Osteoblast (primary cell): ENCODE data around the gene GLB1L2. TPM values are rescaled to one million over a fixed set of nuclear protein-coding genes. Genes with fewer than 3 reads are reported as not detected.
A peak's percentile ranks its signal among the peaks of the same experiment; 100 is the strongest.

Experiments
- DNase-seq: peaks from one replicate; pipeline ENCODE4 v3.0.0; 2011; ENCODE audit warnings: low spot score, mixed read lengths; ENCODE audit not compliant: insufficient read length; ENCODE audit errors: missing footprints
- H2AFZ ChIP-seq: 2 replicates; pipeline ENCODE4 v1.6.0; 2011; ENCODE audit warnings: mild to moderate bottlenecking, low read length
- H3K27ac ChIP-seq: 2 replicates; pipeline ENCODE4 v1.5.1; 2011; ENCODE audit warnings: mild to moderate bottlenecking, low read depth, low read length, moderate library complexity
- H3K27me3 ChIP-seq: 2 replicates; pipeline ENCODE4 v1.6.0; 2012; ENCODE audit warnings: mild to moderate bottlenecking, control low read depth, inconsistent platforms, low read length, moderate library complexity; ENCODE audit not compliant: insufficient read depth
- H3K36me3 ChIP-seq: 2 replicates; pipeline ENCODE4 v1.5.1; 2011; ENCODE audit warnings: mild to moderate bottlenecking, low read length, control low read depth, moderate library complexity; ENCODE audit not compliant: insufficient read depth
- H3K4me1 ChIP-seq: 2 replicates; pipeline ENCODE4 v1.5.1; 2011; ENCODE audit warnings: mild to moderate bottlenecking, low read length, control low read depth, moderate library complexity; ENCODE audit not compliant: insufficient read depth
- H3K4me2 ChIP-seq: 2 replicates; pipeline ENCODE4 v1.6.0; 2011; ENCODE audit warnings: mild to moderate bottlenecking, low read length; ENCODE audit not compliant: insufficient read depth
- H3K4me3 ChIP-seq: fragments of 200-600 bp; sonication (generic); 3 replicates; pipeline ENCODE4 v1.5.1; 2012; ENCODE audit warnings: mild to moderate bottlenecking, low read length, inconsistent platforms; ENCODE audit not compliant: insufficient read depth
- H3K79me2 ChIP-seq: 2 replicates; pipeline ENCODE4 v1.6.0; 2012; ENCODE audit warnings: mild to moderate bottlenecking, low read length, control low read depth, inconsistent platforms; ENCODE audit not compliant: insufficient read depth
- H3K9me3 ChIP-seq: 2 replicates; pipeline ENCODE4 v1.5.1; 2011; ENCODE audit warnings: low read depth, low read length, control low read depth
- H4K20me1 ChIP-seq: 2 replicates; pipeline ENCODE4 v1.6.0; 2012; ENCODE audit warnings: mild to moderate bottlenecking, low read length, control low read depth; ENCODE audit not compliant: insufficient read depth
- CTCF ChIP-seq: IDR thresholded peaks from 2 replicates; pipeline ENCODE4 v1.5.1; 2011; ENCODE audit warnings: mild to moderate bottlenecking, low read depth, low read length, moderate library complexity; ENCODE audit errors: extremely low read depth
- total RNA-seq: library from RNA; depleted of rRNA; stranded (reverse); fragments of >200 nt; gene quantifications from 2 replicates; pipeline ENCODE4 v1.2.3, GENCODE V29; 2012

GLB1L2 gene
- total RNA-seq, 1 donor, result 0.36 TPM

DNA sequence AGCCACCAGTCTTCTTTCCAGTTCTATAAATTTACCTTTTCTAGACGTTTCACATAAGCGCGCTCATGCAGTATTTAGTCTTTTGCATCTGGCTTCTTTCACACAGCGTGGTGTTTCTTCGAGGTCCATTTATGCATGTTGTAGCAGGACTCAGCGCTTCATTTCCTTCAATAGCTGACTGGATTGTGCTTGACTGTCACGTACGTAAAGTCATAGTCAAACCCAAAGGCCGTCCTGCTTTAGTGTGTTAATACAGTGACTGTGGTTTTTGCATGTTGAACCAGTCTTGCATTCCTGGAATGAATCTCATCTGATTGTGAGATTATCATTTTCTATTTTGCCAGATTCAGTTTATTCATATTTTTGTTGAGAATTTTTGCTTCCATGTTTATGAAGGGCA lies 37.1 kb upstream of the GLB1L2 start:
- no peaks in the 10 kb centered on the region for H3K27me3 ChIP-seq
- no peak for DNase-seq
- no peak overlapping the region for H2AFZ ChIP-seq
- H3K79me2 ChIP-seq, result no peaks in the 10 kb centered on the region
- H3K36me3 ChIP-seq, result no peaks in the 10 kb centered on the region
- H3K4me2 ChIP-seq, result no peak overlapping the region
- TF ChIP-seq CTCF, result no peak
- H3K9me3 ChIP-seq, result no peaks in the 10 kb centered on the region
- H4K20me1 ChIP-seq, result no peaks in the 10 kb centered on the region
- no peaks in the 10 kb centered on the region for H3K4me1 ChIP-seq
- H3K4me3 ChIP-seq, result no peak overlapping the region
- no peak overlapping the region for H3K27ac ChIP-seq

DNA sequence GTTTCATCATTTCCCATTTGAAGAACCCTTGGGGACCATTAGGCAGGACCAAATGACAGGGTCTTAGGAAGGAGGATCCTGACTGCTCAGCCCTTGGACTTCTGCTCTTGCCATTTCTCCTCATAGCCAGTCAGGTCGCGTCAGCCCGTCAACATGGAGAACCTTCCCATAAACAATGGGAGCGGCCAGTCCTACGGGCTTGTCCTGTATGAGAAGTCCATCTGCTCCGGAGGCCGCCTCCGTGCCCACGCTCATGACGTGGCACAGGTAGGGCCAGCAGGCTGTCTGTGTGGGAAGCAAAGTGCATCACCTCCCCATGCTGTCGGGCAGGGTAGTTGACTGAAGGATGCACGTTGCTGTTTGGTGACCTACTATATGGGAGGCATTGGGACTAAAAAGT lies 19.6 kb upstream of the GLB1L2 start:
- no peak for TF ChIP-seq CTCF
- Histone ChIP-seq H3K27ac (no peak overlapping the region), H3K27me3 (no peaks in the 10 kb centered on the region), H3K79me2 (no peaks in the 10 kb centered on the region), H4K20me1 (no peaks in the 10 kb centered on the region), H3K36me3 (no peaks in the 10 kb centered on the region), H3K4me2 (no peak overlapping the region), H2AFZ (no peak overlapping the region), H3K4me3 (no peak overlapping the region), H3K9me3 (peaks cover 3% of the 10 kb centered on the region), H3K4me1 (no peaks in the 10 kb centered on the region)
- peak; percentile 72 for DNase-seq

DNA sequence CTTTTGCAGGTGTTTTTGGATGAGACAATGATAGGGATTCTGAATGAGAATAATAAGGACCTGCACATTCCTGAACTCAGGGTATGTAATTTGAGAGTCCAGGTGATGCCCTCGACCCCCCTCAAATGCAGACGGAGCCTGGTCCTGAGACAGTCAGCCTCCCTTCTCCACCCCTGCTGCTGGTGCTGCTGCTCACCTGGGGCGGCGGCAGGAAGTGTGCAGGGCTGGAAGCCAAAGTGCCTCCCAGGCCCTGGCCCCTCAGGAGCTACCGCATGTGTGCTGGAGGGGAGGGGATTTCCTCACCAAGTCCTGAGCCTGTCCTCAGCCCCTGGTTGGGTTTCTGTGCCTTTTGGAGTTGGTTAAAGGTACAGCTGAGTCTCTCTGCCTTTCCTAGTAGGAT lies 19.0 kb upstream of the GLB1L2 start:
- H3K79me2 ChIP-seq, result no peaks in the 10 kb centered on the region
- H4K20me1 ChIP-seq, result no peaks in the 10 kb centered on the region
- no peak for DNase-seq
- H3K27me3 ChIP-seq, result no peaks in the 10 kb centered on the region
- no peak overlapping the region for H2AFZ ChIP-seq
- H3K36me3 ChIP-seq, result no peaks in the 10 kb centered on the region
- no peak overlapping the region for H3K27ac ChIP-seq
- H3K9me3 ChIP-seq, result peaks cover 3% of the 10 kb centered on the region
- H3K4me2 ChIP-seq, result no peak overlapping the region
- H3K4me1 ChIP-seq, result no peaks in the 10 kb centered on the region
- no peak overlapping the region for H3K4me3 ChIP-seq
- TF ChIP-seq CTCF, result no peak

- no peak for TF ChIP-seq CTCF
- no peaks in the 10 kb centered on the region for H4K20me1 ChIP-seq
- no peak overlapping the region for H2AFZ ChIP-seq
- no peaks in the 10 kb centered on the region for H3K4me1 ChIP-seq
- no peak overlapping the region for H3K4me3 ChIP-seq
- H3K79me2 ChIP-seq, result no peaks in the 10 kb centered on the region
- no peak for DNase-seq
- no peaks in the 10 kb centered on the region for H3K36me3 ChIP-seq
- no peaks in the 10 kb centered on the region for H3K27me3 ChIP-seq
- H3K4me2 ChIP-seq, result no peak overlapping the region
- peaks cover 3% of the 10 kb centered on the region for H3K9me3 ChIP-seq
- H3K27ac ChIP-seq, result no peak overlapping the region
Measured at GRCh38 chr11:134313379-134313778, 18.4 kb upstream of the GLB1L2 start.
